GM10266 (cell line): ENCODE data around the gene ADI1.

Experiments
- DNase-seq: peaks from one replicate; pipeline ENCODE4 v3.0.0; 2012; ENCODE audit errors: extremely low spot score
- CTCF ChIP-seq: IDR thresholded peaks from 2 replicates; pipeline ENCODE4 v1.5.1; 2012; ENCODE audit warnings: mild to moderate bottlenecking, low read depth; ENCODE audit not compliant: control insufficient read depth, insufficient read depth; ENCODE audit errors: missing control alignments

ADI1 gene, protein sequence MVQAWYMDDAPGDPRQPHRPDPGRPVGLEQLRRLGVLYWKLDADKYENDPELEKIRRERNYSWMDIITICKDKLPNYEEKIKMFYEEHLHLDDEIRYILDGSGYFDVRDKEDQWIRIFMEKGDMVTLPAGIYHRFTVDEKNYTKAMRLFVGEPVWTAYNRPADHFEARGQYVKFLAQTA

DNA sequence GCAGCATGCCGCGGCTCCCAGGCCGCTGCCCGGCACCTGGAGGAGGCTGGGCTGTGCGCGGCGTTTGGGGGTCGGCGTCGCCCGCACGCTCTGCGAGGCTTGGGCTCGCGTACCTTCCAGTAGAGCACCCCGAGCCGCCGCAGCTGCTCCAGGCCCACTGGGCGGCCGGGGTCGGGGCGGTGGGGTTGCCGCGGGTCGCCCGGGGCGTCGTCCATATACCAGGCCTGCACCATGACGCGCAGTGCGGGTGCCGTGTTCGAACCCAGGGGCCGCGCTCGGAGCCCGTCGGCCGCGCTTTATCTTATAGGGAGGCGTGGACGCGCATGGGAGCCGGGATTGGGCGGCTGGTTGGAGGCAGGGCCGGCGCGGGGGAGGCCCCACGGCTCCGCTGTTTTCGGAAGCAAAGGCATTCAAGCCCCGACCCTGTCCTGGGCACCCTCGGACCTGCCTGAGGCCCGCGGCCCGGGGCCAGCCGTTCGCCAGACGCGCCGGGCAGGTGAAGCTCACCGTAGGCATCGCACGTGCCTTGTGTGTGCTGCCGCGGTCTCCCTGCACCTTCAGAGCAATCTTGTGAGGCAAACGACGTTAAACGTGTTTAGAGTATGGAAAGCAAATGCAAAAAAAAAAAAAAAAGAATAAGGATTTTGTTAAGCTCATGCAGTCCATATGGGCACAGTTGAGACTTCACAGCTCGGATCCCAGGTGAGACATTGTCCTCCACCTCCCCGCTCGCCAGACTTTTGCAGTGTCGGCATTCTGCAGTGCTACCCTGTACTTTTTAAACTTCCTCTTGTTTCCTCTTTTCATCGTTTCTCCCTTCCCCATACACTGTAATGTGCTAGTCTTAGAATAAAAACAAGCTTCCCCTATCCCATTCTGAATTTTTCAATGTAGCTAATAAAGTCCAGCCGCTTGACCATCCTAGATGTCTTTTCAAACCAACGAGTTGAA, at the start of gene ADI1:
Gene ADI1 (minus strand): TSS at position 277 of the 951 bp plus-strand sequence. CDS start 44 bp downstream, at position 233.
- TF ChIP-seq CTCF = no peak
- peak; percentile 87 for DNase-seq

DNA sequence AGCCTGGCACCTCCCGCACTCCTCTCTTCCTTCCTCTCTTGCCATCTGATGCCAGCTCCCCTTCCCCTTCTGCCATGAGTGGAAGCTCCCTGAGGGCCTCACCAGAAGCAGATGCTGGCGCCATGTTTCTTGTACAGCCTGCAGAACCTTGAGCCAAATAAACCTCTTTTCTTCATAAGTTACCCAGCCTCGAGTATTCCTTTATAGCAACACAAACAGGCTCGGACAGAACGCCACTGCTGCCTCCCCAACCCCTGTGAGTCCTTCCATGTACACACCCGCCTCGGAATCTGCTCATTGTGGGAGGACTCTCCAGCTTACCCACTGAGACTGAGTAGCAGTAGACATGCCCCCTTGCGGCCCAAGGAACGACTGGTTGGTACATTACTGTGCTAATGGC, 47.5 kb upstream of the ADI1 start:
- no peak for DNase-seq
- no peak for TF ChIP-seq CTCF

GRCh38 chr2:3565117-3565516, 45.8 kb upstream of the ADI1 start:
- DNase-seq = no peak
- no peak for TF ChIP-seq CTCF

DNA sequence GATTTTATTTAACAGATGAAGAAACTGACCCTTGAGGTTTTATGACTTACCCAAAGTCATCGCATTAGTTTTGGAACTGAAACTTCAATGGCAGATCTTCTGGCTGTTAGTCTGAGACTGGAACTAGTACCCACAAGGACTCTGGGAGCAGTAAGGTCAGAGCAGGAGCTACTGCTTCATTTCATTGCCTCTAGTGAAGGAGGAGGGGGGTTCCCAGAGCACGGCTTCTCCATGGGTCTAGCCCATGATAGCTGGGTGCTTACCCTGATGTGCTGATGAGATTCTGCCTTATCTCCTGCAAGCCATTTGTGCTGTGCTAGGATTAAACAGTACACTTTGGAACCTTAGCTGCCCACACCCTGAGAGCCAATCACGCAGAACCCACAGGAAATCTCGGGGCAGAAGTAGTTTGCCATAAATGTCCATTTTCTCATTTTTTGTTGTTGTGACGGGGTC, 44.2 kb upstream of the ADI1 start:
- no peak for TF ChIP-seq CTCF
- peak; percentile 70 for DNase-seq

DNA sequence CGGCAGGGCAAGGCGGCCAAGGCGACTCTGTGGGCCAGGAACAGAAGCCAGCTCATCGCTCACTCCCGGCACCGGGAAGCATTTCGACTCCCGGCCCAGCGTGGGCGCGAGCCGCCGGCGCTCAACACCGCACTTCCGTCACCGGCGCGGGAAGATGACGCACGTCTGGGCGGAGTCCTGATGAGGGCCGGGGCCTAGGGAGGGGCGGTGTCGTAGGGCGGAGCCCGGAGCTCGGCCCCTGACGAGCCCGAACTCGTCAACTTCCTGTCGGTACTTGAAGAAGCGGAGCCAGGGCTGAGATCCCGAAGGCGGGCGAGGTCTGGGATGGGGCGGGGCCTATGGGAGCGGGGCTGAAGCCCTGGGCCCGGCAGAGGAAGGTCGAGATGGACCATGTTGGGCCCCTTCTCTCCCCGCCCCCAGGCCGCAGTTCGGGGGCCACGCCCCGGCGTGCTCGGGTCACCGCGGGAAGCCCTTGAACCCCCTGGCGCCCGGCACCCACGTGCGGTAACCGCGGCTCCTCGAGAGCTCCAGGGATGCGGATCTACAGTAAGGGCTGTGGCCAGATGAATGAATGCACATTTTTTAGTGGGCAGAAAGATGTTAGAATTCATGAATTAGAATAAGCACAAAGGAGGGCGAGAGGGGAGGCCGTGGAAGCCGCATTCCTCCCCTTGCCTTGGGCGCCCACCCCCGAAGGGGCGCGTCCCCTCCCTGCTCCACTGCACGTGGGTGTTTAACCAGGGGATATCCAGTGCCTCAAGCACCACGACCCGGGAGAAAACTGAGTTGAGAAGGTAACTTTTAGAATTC, 39.1 kb upstream of the ADI1 start, which contains the start of gene RNASEH1:
Gene RNASEH1 (minus strand): TSS at position 129 of the 810 bp plus-strand sequence. CDS start 73 bp downstream, at position 56.
- no peak for TF ChIP-seq CTCF
- DNase-seq = peak; percentile 100

- DNase-seq = no peak
- no peak for TF ChIP-seq CTCF
These were observed 38.4 kb upstream of the ADI1 start for GRCh38 chr2:3557639-3558204.
